NCI-H2227 (cell line): ENCODE results near the gene CCDC182.

Source experiments
- DNase-seq: peaks from one replicate; lab custom pipeline; 2025; ENCODE audit not compliant: unreplicated experiment; lab: John Stamatoyannopoulos, UW

Gene CCDC182

GRCh38 chr17:57701124-57701523 is 44.0 kb downstream of the CCDC182 start:
- DNase-seq, result no peak

- DNase-seq, result peak; percentile 9
Measured at GRCh38 chr17:57699751-57700219, 45.3 kb downstream of the CCDC182 start.

- DNase-seq, result no peak
Measured at GRCh38 chr17:57697891-57698711, 47.0 kb downstream of the CCDC182 start.

- DNase-seq, result no peak
Measured at GRCh38 chr17:57697197-57697596, 47.9 kb downstream of the CCDC182 start.

GRCh38 chr17:57696050-57696449 is 49.0 kb downstream of the CCDC182 start:
- DNase-seq, result no peak
